HG02943 (cell line): ENCODE results near the gene POLDIP2.
A peak's percentile ranks its signal among the peaks of the same experiment; 100 is the strongest.

Source experiments
- ATAC-seq: cut with Tn5 transposase; IDR thresholded peaks from one replicate; pipeline ENCODE4 v1.9.1; 2021; ENCODE audit warnings: mild to moderate bottlenecking, low read depth, moderate library complexity; ENCODE audit not compliant: unreplicated experiment

The POLDIP2 gene

DNA sequence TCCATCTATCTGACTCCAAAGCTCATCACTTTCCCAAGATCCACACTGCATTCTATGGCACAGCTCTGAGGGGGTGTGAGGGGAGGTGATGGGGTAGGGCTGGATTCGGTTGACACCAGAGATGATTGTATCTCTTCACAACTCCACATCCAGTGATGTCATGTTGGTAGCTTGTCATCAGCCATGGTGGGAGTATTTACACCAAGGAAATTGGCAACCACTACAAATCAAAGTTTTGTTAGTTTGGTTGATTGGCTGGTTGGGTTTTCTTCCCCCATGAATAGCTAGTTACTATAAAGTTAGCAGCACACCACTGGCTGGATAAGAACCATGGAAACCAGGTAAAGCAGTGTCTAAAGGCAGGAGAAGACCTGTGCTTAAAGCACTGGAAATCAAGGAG, 33.7 kb upstream of the POLDIP2 start:
- ATAC-seq = no peak

DNA sequence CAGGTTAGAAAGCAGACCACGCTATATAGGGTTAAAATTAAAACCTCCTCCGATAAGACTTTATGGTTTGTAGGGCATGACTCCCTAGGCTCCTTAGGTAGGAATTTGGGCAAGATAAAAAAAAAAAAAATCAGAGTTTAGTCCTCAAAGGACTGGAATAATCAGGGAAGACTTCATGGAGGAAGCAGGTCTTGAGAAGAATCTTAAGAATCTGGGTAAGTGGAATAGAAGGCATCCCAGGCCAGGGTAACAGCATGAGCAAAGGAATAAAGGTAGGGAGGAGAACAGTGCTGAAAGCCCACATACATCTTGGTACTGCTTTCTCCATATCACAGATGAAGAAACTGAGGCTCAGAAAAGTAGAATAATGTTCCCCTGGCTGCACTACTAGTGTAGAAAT, 33.2 kb upstream of the POLDIP2 start:
- ATAC-seq = no peak

DNA sequence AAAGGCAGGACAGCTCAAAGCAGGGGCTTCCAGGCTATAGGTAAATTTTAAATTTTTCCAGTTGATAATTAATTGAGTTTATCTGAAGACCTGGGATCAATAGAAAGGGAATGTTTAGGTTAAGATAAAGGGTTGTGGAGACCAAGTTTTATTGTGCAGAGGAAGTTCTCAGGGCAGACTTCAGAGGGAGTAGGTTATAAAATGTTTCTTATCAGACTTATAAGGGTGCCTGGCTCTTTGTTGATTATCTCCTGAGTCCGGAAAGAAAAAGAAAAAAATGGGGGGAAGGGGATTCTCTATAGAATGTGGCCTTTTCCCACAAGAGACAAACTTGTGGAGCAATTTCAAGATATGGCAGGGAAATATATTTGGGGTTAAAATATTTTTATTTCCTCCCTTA, 32.8 kb upstream of the POLDIP2 start:
- no peak for ATAC-seq

DNA sequence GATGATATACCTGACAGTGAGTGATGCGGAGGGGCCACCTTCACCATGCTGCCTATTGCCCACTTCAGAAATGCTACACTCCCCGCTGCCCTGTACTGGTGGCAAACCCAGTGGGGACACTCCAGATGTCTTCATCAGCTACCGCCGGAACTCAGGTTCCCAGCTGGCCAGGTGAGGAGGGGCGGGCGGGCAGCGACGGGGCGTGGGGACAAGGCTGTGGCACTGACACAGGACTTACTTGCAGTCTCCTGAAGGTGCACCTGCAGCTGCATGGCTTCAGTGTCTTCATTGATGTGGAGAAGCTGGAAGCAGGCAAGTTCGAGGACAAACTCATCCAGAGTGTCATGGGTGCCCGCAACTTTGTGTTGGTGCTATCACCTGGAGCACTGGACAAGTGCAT, 30.8 kb upstream of the POLDIP2 start:
- no peak for ATAC-seq

DNA sequence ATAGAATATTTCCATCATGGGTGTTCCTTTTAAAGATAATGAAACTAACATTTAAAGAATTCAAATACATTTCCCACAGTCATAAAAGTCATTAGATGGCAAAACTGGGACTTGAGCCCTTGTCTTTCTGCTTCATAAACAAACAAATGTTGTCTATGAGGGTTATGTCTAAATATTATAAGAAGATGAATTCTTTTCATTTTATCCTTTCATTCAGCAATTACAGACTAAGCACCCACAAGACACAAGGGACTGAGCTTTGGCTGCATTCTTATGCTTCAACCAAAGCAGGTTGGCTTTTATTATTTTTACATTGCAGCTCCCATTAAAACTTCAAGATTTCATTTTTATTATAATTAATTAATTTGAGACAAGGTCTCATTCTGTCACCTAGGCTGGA, 29.1 kb upstream of the POLDIP2 start:
- ATAC-seq = no peak

DNA sequence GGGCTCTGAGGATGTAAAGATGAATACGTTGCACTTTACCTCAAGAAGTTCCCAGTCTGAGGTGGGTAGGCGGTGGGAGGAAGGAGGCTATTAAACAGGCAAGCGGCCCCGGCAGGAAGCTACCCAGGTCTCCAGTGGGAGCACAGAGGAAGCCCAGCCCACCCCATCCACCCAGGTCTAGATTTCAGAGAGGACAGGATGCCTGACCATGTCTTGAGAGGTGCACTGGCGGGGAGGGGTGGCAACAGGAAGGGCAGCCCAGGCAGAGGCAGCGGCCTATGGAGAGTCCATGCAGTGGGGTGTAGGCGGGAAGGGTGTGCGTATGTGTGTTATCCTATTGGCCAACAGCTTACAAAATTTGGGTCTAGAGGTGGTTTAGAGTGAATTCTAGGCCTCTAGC, 28.1 kb upstream of the POLDIP2 start:
- ATAC-seq = no peak

DNA sequence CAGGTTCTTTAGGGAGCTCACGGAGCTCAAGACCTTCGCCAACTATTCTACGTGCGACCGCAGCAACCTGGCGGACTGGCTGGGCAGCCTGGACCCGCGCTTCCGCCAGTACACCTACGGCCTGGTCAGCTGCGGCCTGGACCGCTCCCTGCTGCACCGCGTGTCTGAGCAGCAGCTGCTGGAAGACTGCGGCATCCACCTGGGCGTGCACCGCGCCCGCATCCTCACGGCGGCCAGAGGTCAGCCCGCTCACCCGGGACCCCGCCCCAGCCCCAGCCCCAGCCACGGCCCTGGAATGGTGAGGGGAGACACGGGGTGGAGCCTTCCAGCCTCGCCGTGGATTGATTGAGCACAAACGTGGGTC, 27.7 kb upstream of the POLDIP2 start:
- ATAC-seq = no peak

DNA sequence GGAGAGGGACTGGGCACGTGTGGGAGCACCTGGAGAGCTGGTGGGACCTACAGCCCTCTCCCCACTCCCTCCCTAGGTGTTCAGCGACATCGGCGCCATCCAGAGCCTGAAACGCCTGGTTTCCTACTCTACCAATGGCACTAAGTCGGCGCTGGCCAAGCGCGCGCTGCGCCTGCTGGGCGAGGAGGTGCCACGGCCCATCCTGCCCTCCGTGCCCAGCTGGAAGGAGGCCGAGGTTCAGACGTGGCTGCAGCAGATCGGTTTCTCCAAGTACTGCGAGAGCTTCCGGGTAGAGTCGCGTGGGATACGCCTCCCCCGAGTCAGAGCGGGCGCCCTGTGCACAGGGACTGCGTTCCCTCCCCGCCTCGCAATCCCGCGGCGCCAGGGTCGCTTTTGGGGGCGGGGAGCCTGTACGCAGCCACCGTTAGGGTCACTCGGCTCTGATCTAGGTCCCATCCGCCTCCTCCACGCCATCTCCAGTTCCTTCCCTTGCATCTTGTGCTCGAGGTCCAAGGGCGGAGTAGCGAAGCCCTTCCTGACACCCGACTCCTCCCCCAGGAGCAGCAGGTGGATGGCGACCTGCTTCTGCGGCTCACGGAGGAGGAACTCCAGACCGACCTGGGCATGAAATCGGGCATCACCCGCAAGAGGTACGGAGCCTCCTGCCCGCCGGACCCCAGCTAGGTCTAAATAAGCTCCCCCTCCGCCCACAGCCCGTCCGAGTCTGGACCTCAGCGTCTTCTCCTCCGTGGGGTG, 27.1 kb upstream of the POLDIP2 start:
- no peak for ATAC-seq

DNA sequence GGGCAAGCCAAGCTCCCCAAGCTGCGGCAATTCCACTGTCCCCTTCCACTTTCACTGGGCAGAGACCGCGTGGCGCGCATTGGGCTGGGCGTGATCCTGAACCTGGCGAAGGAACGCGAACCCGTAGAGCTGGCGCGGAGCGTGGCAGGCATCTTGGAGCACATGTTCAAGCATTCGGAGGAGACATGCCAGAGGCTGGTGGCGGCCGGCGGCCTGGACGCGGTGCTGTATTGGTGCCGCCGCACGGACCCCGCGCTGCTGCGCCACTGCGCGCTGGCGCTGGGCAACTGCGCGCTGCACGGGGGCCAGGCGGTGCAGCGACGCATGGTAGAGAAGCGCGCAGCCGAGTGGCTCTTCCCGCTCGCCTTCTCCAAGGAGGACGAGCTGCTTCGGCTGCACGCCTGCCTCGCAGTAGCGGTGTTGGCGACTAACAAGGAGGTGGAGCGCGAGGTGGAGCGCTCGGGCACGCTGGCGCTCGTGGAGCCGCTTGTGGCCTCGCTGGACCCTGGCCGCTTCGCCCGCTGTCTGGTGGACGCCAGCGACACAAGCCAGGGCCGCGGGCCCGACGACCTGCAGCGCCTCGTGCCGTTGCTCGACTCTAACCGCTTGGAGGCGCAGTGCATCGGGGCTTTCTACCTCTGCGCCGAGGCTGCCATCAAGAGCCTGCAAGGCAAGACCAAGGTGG, 24.0 kb upstream of the POLDIP2 start:
- ATAC-seq = no peak

DNA sequence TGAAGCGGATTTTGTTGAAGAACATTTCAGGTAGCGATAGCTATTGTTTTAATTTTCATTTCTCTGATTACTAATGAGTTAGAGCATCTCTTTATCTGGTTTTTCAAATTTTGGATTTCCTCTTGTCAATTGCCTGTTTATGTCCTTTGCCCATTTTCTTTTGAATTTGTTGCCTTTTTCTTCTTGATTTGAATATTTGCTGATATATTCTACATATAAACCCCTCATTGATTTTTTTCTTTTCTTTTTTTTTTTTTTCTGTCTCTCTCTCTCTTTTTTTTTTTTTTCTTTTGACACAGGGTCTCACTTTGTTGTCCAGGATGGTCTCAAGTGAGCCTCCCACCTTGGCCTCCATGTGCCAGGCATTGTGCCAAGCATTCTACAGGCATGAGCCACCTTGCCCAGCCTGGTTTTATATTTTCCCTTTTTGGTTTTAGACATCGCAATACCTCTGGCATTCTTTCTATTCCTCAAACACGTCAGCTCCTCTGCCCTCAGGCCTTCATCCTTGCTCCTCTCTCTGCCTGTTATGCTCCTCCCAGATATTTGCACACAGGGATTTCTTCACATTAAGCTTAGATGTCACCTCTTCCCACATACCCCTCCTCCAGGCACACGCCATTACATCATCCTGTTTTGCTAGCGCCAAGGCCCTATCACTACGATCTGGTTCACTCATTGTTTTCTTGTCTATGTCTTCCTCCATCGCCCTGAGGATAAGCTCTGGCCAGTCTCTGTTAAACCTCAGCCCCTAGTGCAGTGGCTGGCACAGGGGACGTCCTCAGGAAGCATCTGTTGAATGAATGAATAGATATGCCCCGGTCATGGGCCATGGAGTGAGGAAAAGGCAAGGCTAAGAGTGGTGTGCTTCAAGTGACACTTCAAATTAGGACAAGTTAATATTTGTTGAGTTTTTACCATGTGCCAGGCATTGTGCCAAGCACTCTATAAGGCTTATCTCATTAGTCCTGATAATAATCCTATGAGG, 22.8 kb upstream of the POLDIP2 start:
- ATAC-seq = no peak

DNA sequence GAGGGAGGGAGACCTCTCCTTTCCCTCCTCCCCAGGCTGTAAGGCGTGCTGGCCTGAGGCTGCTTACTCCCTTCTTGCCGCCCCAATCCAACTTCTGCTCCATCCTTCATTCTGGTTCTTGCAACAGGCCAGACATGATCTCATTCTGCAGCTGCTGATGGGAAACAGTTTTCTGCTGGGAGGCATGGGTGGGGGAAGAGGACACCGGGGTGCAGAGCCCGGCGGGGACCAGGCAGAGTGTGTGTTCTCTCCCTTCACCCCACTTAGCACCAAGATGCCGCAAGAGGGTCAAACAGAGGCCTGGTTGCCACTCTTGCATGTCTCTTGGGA, 15.6 kb upstream of the POLDIP2 start:
- no peak for ATAC-seq

DNA sequence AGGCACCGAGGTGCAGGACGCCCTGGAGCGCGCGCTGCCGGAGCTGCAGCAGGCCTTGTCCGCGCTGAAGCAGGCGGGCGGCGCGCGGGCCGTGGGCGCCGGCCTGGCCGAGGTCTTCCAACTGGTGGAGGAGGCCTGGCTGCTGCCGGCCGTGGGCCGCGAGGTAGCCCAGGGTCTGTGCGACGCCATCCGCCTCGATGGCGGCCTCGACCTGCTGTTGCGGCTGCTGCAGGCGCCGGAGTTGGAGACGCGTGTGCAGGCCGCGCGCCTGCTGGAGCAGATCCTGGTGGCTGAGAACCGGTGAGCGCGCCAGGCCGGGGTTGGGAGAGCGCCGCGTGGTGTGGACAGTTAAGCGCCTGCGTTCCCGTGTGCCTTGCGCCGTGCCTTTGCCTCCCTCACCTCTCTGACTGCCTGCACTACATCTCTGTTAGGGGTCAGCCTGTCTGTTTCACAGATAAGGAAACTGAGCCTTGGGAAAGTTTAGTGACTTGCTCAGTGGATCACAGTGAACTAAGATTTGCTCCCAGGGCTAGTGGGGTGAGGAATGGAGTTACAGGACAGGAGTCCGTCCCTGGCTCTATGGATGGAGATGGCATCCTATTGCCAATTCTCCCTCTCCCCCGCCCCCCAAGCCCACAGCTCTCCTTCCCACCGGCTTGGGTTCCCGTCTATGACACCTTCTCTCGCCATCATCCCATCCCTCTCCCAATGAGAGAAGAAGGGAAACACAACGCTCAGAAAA, 15.0 kb upstream of the POLDIP2 start:
- ATAC-seq = no peak

DNA sequence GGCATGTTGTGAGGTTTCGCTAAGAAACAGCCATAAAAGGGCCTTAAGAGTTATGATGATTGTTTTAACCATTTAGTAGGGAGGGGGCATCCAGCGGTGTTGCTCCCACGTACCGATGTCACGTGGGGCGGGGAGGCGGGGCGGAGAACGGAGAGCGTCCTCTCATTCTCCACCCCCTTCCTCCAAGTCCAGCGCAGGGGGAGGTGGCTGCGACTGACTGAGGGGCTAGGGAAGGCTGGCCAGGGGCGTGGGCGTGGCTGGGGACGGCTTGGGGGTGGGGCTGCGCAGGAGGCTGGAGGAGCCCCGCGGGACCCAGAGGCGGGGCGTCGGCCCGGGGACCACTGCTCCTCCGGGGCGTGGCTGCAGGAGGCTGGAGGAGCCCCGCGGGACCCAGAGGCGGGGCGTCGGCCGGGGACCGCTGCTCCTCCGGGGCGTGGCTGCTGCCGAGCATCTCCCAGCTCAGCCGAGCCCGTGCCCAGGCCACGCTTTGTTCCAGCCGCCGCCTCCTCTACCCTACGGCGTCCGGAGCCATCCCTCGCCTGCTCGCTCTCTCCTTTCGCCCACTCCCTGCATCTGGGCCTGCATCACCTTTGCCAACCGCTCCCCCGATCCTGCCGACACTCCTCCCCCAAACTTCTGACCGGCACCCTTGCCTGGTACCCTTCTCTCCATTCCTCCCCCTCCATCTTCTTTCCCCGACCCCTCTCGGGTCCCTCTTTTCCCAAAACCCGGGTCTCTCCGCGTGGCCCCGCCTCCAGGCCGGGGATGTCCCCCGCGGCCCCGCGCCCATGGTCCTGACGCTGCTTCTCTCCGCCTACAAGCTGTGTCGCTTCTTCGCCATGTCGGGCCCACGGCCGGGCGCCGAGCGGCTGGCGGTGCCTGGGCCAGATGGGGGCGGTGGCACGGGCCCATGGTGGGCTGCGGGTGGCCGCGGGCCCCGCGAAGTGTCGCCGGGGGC, 14.2 kb upstream of the POLDIP2 start, which contains the start of gene SARM1:
SARM1 (plus strand) TSS at position 450 of the 958 bp plus-strand sequence; CDS start at position 789, 339 bp downstream.
- peak; percentile 74 for ATAC-seq

DNA sequence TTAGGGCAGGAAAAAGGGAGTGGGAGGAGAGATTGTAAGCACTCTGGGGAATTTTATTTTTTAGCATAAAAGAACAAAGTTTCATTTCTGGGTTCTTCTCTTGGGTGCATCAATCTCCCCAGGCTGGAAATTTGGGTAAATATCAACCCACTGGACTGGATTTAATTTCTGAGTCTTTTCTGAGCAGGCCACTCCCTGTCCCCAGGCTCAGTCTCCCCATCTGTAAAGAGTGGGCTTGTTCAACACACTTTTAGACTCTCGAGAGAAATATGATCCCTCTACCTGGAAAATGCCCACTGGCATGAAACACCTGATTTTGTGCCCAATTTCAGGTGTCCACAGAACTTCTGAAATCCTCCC, 13.4 kb upstream of the POLDIP2 start:
- ATAC-seq = no peak

DNA sequence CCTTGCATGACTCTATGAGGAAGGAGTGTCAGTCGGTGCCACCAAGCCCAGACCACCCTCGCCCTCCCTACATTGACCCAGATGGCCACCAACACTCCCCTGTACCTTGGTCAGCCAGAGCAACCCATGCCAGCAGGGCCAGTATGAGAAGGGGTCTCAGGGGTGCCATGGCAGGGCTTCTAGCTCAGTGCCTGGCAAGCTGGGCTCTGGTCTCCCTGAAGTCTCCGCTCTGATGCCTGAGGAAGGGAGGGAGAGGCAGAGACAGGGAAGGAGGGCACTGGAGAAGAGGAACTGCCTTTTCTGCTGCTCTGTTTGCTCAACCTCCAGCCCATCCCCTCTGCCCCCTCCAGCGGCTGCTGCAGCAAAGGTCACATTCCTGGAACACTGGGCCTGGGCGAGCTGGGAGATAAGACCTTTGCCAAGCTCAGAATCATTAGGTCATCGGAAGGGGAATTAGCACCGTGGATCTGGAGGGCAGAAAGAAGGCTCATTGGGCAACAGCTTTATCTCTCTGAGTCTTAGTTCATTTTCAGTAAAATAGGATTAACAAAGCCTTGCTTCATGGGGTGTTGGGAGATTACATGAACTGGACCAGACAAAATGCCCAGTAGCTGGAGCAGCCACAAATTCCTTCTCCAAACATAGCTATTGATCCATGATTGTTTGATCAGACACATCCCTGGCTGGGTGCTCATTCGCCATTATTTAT, 12.9 kb upstream of the POLDIP2 start, which contains the start of gene VTN:
VTN (minus strand) TSS at position 273 of the 709 bp plus-strand sequence; CDS start at position 169, 104 bp downstream.
- ATAC-seq = no peak

DNA sequence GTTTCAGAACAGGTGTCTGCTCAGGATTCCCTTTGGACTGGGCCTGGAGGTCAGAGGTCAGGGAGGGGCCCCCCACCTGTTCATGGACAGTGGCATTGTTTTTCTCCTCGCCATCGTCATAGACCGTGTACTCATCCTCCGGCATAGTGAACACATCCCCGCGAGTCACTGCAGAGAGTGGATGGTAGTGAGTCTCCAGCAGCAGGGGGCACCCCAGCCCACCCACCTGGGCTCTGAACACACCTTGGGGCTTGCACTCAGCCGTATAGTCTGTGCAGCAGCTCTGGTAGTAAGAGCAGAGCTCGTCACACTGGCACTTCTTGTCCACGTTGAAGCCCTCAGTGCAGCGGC, 12.3 kb upstream of the POLDIP2 start:
- no peak for ATAC-seq

DNA sequence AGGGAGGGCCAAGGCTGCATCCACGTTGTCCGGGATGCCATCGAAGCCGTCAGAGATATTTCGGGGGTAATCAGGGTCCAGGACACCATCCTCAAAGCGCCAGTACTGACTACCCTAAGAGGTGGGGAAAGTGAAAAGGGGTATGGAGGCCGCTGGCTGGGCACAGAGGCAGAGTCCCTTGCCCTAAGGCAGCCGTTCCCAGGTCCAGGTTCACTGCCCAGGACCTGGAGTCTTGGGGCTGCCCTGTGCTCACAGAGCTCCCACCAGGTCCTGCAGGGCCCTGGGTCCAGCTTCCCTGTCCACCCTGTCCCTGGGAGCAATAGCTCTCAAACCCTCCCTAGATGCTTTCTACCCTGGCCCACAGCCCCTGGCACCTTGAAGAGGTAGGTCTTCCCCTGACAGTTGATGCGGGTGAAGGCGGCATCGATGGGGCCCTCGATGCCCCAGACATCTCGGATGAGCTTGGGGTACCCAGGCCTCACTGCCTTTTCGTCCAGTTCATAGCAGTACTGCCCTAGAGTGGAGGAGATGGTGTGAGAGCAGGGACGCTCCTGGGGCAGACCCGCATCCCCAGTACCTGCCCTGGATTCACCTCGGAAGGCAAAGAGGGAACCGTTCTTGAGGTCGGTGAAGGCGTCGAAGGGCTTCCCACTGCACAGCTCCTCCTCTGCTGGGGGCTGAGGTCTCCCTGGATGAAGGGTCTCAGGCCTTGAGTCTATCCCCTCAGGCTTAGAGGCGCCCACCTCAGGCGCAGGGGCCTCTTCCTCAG, 11.8 kb upstream of the POLDIP2 start:
- no peak for ATAC-seq

DNA sequence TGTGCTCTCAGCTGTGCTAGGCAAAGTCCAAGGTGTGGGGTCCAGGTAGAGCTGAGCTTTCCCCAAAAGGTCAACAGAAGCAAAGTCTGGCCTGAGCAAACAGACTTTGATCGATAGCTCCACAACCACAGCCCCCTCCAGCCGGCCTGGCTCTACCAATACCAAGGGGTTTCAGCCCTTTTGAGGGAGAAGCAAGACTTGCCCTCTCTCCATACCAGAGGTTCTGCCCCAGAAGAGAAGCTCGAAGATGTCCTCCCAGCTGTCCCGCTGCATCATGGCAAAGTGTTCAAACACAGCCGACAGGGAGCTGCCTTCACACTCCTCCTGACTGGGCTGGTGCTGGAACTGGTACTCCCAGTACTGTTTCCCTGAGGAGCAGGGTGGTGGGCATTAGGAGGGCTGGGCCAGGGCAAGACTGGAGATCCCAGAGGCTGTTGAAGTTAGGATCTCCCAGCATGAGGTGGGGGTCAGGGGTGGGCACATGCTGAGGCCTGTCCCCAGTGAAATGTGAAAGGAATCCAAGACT, 11.0 kb upstream of the POLDIP2 start:
- no peak for ATAC-seq
